ENCODE measurements around the gene KIRREL2. TPM values are rescaled to one million over a fixed set of nuclear protein-coding genes. Genes with fewer than 3 reads are reported as not detected.

The KIRREL2 gene
- total and polyA plus RNA-seq, 2 of the 8 experiments (the other 6 are each of a cell fraction or from before 2014, with no cell fraction given) = 2.4 to 4.6 TPM

DNA sequence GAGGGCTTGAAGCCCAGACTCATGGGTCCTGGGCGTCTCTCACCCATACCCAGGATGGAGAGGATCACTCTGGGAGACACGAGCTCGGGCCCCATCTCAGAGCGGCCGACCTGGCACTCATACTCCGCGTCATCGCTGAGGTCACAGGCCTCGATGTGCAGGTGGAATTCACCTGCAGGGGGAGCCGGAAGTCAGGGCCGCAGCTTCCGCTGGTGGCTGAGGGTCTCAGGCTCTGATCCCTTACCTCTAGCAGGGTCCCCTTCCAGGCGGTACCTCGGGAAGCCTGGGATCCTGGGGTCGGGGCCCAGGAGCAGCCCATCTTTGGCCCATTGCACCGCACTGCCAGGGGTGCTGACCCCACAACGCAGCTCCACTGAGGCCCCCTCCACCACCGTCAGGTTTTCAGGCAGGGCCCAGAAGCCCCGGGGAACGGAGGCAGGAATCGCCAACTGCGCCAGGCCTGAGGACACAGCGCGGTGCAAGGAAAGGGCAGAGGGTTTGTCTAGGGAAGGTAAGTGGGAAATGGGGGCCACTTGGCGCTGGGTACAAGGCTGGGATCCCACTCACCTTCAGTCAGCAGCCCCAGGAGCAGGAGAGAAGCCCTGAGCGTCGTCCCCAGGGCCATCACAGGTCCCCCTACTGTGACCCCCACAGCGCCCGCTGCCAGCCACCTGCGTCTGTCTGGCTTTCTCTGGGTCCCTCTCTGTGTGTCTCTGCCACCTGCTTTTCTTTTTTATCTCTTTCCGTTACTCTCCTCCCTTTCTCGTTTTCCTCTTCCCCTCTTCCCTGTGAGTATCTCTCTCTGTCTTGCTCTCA lies 5.3 kb upstream of the KIRREL2 start:
- no peak overlapping the region for H3K56ac ChIP-seq (replicated peaks; ENCODE audit: insufficient read length, low read depth, low read length)
- H3K18ac ChIP-seq (ENCODE audit: extremely low read depth, low read length) = peak overlapping the region; percentile 15
- H3K23ac ChIP-seq (ENCODE audit: insufficient read length) = no peak overlapping the region
- H4K91ac ChIP-seq (replicated peaks; ENCODE audit: insufficient read length, low read length) = peak overlapping the region; percentile 8
- H3K79me2 ChIP-seq (ENCODE audit: control insufficient read depth in 1 of 2, insufficient read depth in 2 of 2, low read length in 2 of 2) = no peaks in the 10 kb centered on the region
- peak overlapping the region; percentile 88 for H4K8ac ChIP-seq (ENCODE audit: extremely low read depth, insufficient read depth, low read length)
- H3K4me2 ChIP-seq (ENCODE audit: insufficient read depth in 1 of 2, low read depth in 2 of 2, low read length in 2 of 2) = peak overlapping the region; percentile 34 to 51
- peaks cover 0 to 22% (median 16%) of the 10 kb centered on the region in 4 experiments; a peak in 6 of 7 replicates for H3K27me3 ChIP-seq (replicated peaks in 1 of 4; ENCODE audit: control insufficient read depth in 3 of 4, extremely low read depth in 1 of 4, insufficient read depth in 3 of 4, low read length in 3 of 4)
- no peak overlapping the region for H3K4ac ChIP-seq (replicated peaks; ENCODE audit: insufficient read length, low read depth, low read length)
- H2AFZ ChIP-seq (ENCODE audit: low read length) = peak overlapping the region; percentile 94
- H3K4me1 ChIP-seq (replicated peaks in 1 of 4; ENCODE audit: control insufficient read depth in 3 of 4, insufficient read depth in 4 of 4, low read length in 3 of 4) = peaks cover 0 to 12% (median 7%) of the 10 kb centered on the region in 4 experiments; a peak in 5 of 7 replicates
- POLR2A ChIA-PET (ENCODE audit: partially characterized antibody) = no interaction called here
- no peaks in the 10 kb centered on the region for H3K9me3 ChIP-seq (ENCODE audit: insufficient read depth in 2 of 2, low read depth in 1 of 2, low read length in 1 of 2)
- WGBS, 2 experiments (ENCODE audit: extremely low coverage in 1 of 2, insufficient coverage in 1 of 2, insufficient read length in 1 of 2, insufficient replicate concordance in 2 of 2, low coverage in 1 of 2, low lambda C conversion rate in 2 of 2, missing lambda C conversion rate in 1 of 2) = 57% methylated on average over 29 of the region's 32 CpGs; no CpG with 5 or more reads in 1 of the 2 experiments
- H4K5ac ChIP-seq (ENCODE audit: insufficient read length, low read depth, low read length) = no peak overlapping the region
- no peak overlapping the region for H3K9ac ChIP-seq (replicated peaks in 1 of 4; ENCODE audit: extremely low read depth in 1 of 4, low read depth in 3 of 4, low read length in 3 of 4)
- no peak overlapping the region for H2BK5ac ChIP-seq (ENCODE audit: low read depth, low read length)
- H3K4me3 ChIP-seq (ENCODE audit: extremely low read depth in 1 of 4, insufficient read depth in 2 of 4, low read depth in 3 of 4, low read length in 4 of 4) = peak overlapping the region in 1 of 4 experiments; percentile 41; a peak in 3 of 8 replicates
- FAIRE-seq (peak; percentile 69), DNase-seq (ENCODE audit: low read depth in 1 of 2, low spot score in 2 of 2) (peak in 1 of 2 experiments; percentile 89)
- H4K20me1 ChIP-seq (replicated peaks in 1 of 2; ENCODE audit: control insufficient read depth in 1 of 2, insufficient read depth in 2 of 2, low read length in 2 of 2) = peaks cover 0 to 1% of the 10 kb centered on the region in 2 experiments
- H2BK20ac ChIP-seq (ENCODE audit: low read length) = no peak overlapping the region
- H3K79me1 ChIP-seq (ENCODE audit: low read depth, low read length) = no peaks in the 10 kb centered on the region
- H2AK5ac ChIP-seq (ENCODE audit: low read depth, low read length) = no peak overlapping the region
- H2BK120ac ChIP-seq (replicated peaks; ENCODE audit: low read depth, low read length) = no peak overlapping the region
- H2BK12ac ChIP-seq (ENCODE audit: low read depth, low read length) = 0 out of 2 replicates have a peak overlapping the region, but pooled peaks have one; percentile 60
- H3K36me3 ChIP-seq (ENCODE audit: control insufficient read depth in 2 of 4, insufficient read depth in 4 of 4, low read length in 3 of 4) = no peaks in the 10 kb centered on the region
- peaks cover 4% of the 10 kb centered on the region; the same call in 1 of the 2 replicates for H3K23me2 ChIP-seq (ENCODE audit: low read depth, low read length)
- CTCF ChIA-PET (ENCODE audit: partially characterized antibody) = interaction anchor here (0.7 to 2.5 kb wide), 12 partner anchors 9 to 97 kb away, joined by 3 to 18 read pairs (median 4); no protein-coding TSS in a partner anchor
- no peak overlapping the region for H2BK15ac ChIP-seq (ENCODE audit: low read length)
- no peak overlapping the region for H3K27ac ChIP-seq (ENCODE audit: low read depth, low read length)
- H3K14ac ChIP-seq (ENCODE audit: insufficient read length) = no peak overlapping the region
- no peak for TF ChIP-seq ATF3 (IDR thresholded peaks at IDR 0.05; ENCODE audit: insufficient read depth, low read depth, low read length)
- TF ChIP-seq CREB1 (IDR thresholded peaks at IDR 0.05) = peak; percentile 96
- TF ChIP-seq CTBP2 (IDR thresholded peaks at IDR 0.05; ENCODE audit: borderline replicate concordance, insufficient read depth, insufficient read length, low read length) = no peak
- no peak for TF ChIP-seq POU5F1 (IDR thresholded peaks at IDR 0.05; ENCODE audit: low read depth, low read length)
- TF ChIP-seq EP300 (IDR thresholded peaks at IDR 0.05; ENCODE audit: borderline replicate concordance in 1 of 2, low read depth in 2 of 2, low read length in 2 of 2) = no peak
- TF ChIP-seq E2F6 (IDR thresholded peaks at IDR 0.05) = no peak
- TF ChIP-seq KDM4A (IDR thresholded peaks at IDR 0.05; ENCODE audit: low read depth, low read length, severe bottlenecking) = peak; percentile 30
- TF ChIP-seq ASH2L (IDR thresholded peaks at IDR 0.05; ENCODE audit: low read length) = peak; percentile 39
- TF ChIP-seq GABPA (IDR thresholded peaks at IDR 0.05; ENCODE audit: borderline replicate concordance, insufficient read depth, low read length) = peak; percentile 62; the same call in 1 of the 2 replicates
- no peak for TF ChIP-seq BCL11A (IDR thresholded peaks at IDR 0.05; ENCODE audit: low read depth in 2 of 2, low read length in 2 of 2)

Measured in H1 (cell line).